GM12878 (cell line): ENCODE results near the gene PLSCR1. TPM values are rescaled to one million over a fixed set of nuclear protein-coding genes. Genes with fewer than 3 reads are reported as not detected.
"Not testable (repeated sequence)": the region's sequence is repeated elsewhere in the genome, so short reads cannot be mapped to it uniquely, and the experiment has no call there.

Experiments
- ATAC-seq: fragments of 200-7000 bp; cut with Tn5 transposase; 3 replicates; pipeline ENCODE4 v1.9.1; 2020; ENCODE audit warnings: mild to moderate bottlenecking, moderate library complexity
- BruUV-seq: library from RNA; stranded (reverse); fragments of 400-500 nt; replicated peaks from 2 replicates; lab custom pipeline; 2021; lab: Mats Ljungman, UMichigan
- CTCF ChIA-PET: fragments of 300-600 bp; sonication (Branson Sonifier 250); formaldehyde crosslinking; extraction: SDS; loops from one replicate; lab custom pipeline; 2021; ENCODE audit warnings: inconsistent platforms; lab: Yijun Ruan, JAX
- POLR2A ChIA-PET: fragments of 350-600 bp; formaldehyde crosslinking; extraction: SDS; loops from one replicate; lab custom pipeline; 2021; ENCODE audit warnings: inconsistent platforms; lab: Charles Lee
- RAD21 ChIA-PET: fragments of 300-600 bp; sonication (Branson Sonifier 250); formaldehyde crosslinking; loops from one replicate; lab custom pipeline; 2023; ENCODE audit warnings: antibody characterized with exemption; ENCODE audit not compliant: unreplicated experiment; lab: Charles Lee
- SMC1A ChIA-PET: fragments of 300-600 bp; sonication (Branson Sonifier 250); formaldehyde crosslinking; loops from one replicate; lab custom pipeline; 2023; ENCODE audit not compliant: unreplicated experiment, uncharacterized antibody; lab: Charles Lee
- DNase-seq: peaks from one replicate; pipeline ENCODE4 v3.0.0-alpha.2; 2011; ENCODE audit warnings: low read depth, low spot score
- FAIRE-seq: peaks from 3 replicates; lab custom pipeline; 2011; peaks lifted over from hg19 to GRCh38; lab: Jason Lieb, UNC
- H2AFZ ChIP-seq: 2 replicates; pipeline ENCODE4 v1.6.0; 2011; ENCODE audit warnings: low read depth, low read length, control low read depth; ENCODE audit not compliant: control insufficient read depth
- H3K27ac ChIP-seq: 2 replicates; pipeline ENCODE4 v1.5.1; 2011; ENCODE audit warnings: control low read depth; ENCODE audit not compliant: control insufficient read depth, insufficient read depth
- H3K27me3 ChIP-seq, 2 experiments: replicated peaks in 1 of 2; 2 replicates each; pipeline versions ENCODE4 v1.6.0 to v1.6.1; 2011; ENCODE audit warnings: low read length in 1 of 2; ENCODE audit not compliant: control insufficient read depth in 2 of 2, insufficient read depth in 2 of 2
- H3K36me3 ChIP-seq, 2 experiments: 2 replicates each; pipeline ENCODE4 v1.5.1; 2011; ENCODE audit warnings: low read length in 1 of 2; ENCODE audit not compliant: control insufficient read depth in 2 of 2, insufficient read depth in 2 of 2
- H3K4me1 ChIP-seq: 2 replicates; pipeline ENCODE4 v1.6.1; 2011; ENCODE audit warnings: mild to moderate bottlenecking, low read length, moderate library complexity, mixed read lengths; ENCODE audit not compliant: control insufficient read depth, insufficient read depth
- H3K4me2 ChIP-seq: 2 replicates; pipeline ENCODE4 v1.6.0; 2011; ENCODE audit warnings: control low read depth; ENCODE audit not compliant: control insufficient read depth, insufficient read depth
- H3K4me3 ChIP-seq: fragments of 200-600 bp; sonication (generic); 2 replicates; pipeline ENCODE4 v1.5.1; 2016
- H3K79me2 ChIP-seq: 2 replicates; pipeline ENCODE4 v1.6.0; 2011; ENCODE audit warnings: low read length; ENCODE audit not compliant: control insufficient read depth, insufficient read depth
- H3K9ac ChIP-seq: 2 replicates; pipeline ENCODE4 v1.8.0; 2011; ENCODE audit warnings: low read length, control low read depth, mixed read lengths; ENCODE audit not compliant: control insufficient read depth, insufficient read depth
- H3K9me3 ChIP-seq: replicated peaks from 3 replicates; pipeline ENCODE4 v1.5.1; 2011; ENCODE audit warnings: mild to moderate bottlenecking, low read length; ENCODE audit not compliant: control insufficient read depth, insufficient read depth
- H4K20me1 ChIP-seq: 2 replicates; pipeline ENCODE4 v1.6.0; 2011; ENCODE audit not compliant: control insufficient read depth, insufficient read depth
- BRCA1 ChIP-seq: IDR thresholded peaks from 2 replicates; pipeline ENCODE4 v1.6.1; 2011; ENCODE audit warnings: low read depth, low read length, improper control_type of control experiment
- NFYB ChIP-seq: IDR thresholded peaks from 2 replicates; pipeline ENCODE4 v1.6.1; 2011; ENCODE audit warnings: low read depth, mild to moderate bottlenecking, low read length, improper control_type of control experiment, moderate library complexity; ENCODE audit not compliant: insufficient read depth
- WGBS: methylation state at CpG from one replicate; pipeline ENCODE4 v1.1.6; 2016; ENCODE audit warnings: low lambda C conversion rate; ENCODE audit not compliant: insufficient replicate concordance, insufficient coverage; ENCODE audit errors: missing lambda C conversion rate; 5-methylcytosine and 5-hydroxymethylcytosine counted together
- in situ Hi-C: fragments of 300-500 bp; cut with MboI; formaldehyde crosslinking; loops from 9 replicates; pipeline ENCODE4 v1.14.3; 2018; ENCODE audit warnings: mixed read lengths
- intact Hi-C: fragments of 100-400 bp; cut with micrococcal nuclease; formaldehyde crosslinking; loops from one replicate; pipeline ENCODE4 v1.14.2; 2022; ENCODE audit not compliant: unreplicated experiment
- polyA plus RNA-seq, 11 experiments: library from polyadenylated mRNA; depleted of rRNA in 4 of 11; unstranded in 6 of 11; stranded (reverse) in 5 of 11; fragments of >200 nt; fragmentation: Nextera tagmentation in 4 of 11; fragmentation: Illumina TruSeq in 1 of 11; extraction: Ambion mirVana in 4 of 11; extraction: Trizol in 1 of 11; gene quantifications; 1 replicate in 1 of 11; 2 replicates in 10 of 11; pipeline versions ENCODE4 v1.2.1 to v1.2.3, GENCODE V29; 2011 to 2016; ENCODE audit warnings: inconsistent platforms in 2 of 11, missing spikeins in 2 of 11, low read depth in 1 of 11
- total RNA-seq, 4 experiments: library from RNA; depleted of rRNA in 3 of 4; stranded (reverse); fragments of >200 nt in 3 of 4; fragmentation: Illumina TruSeq in 1 of 4; extraction: Trizol in 1 of 4; gene quantifications; 2 replicates each; pipeline versions ENCODE4 v1.2.1 to v1.2.3, GENCODE V29; 2013 to 2021

Gene PLSCR1
- total and polyA plus RNA-seq, 10 of the 15 experiments (the other 5 are each of a cell fraction or from before 2014, with no cell fraction given), result 35.4 to 77.8 (median 41.1) TPM

DNA sequence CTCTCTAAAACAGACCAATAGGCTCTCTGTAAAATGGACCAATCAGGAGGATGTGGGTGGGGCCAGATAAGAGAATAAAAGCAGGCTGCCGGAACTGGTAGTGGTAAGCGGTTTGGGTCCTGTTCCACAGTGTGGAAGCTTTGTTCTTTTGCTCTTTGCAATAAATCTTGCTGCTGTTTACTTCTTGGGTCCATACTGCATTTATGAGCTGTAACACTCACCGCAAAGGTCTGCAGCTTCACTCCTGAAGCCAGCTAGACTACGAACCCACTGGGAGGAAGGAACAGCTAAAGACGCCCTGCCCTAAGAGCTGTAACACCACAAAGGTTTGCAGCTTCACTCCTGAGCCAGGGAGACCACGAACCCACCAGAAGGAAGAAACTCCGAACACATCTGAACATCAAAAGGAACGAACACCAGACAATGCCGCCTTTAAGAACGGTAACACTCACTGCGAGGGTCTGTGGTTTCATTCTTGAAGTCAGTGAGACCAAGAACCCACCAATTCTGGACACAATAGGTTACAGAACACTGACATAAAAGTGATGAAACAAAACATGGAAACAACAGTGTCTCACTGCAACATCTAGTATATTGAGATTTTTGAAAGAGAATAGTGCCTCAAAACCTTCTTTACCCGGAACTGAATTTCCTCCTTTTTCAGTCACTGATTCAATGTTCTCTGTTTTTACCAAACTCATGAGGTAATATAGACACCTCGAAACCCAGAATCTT is 46.2 kb downstream of the PLSCR1 start:
- CTCF ChIA-PET, result no interaction called here
- H3K36me3 ChIP-seq, result no peaks in the 10 kb centered on the region
- FAIRE-seq (no peak), ATAC-seq (no peak), DNase-seq (no peak)
- TF ChIP-seq NFYB (peak; percentile 71), BRCA1 (no peak)
- no peaks in the 10 kb centered on the region; the same call in 2 of the 3 replicates for H3K9me3 ChIP-seq
- H2AFZ ChIP-seq, result no peak overlapping the region
- H4K20me1 ChIP-seq, result no peaks in the 10 kb centered on the region
- no peak overlapping the region for H3K4me3 ChIP-seq
- POLR2A ChIA-PET, result no interaction called here
- H3K4me2 ChIP-seq, result no peak overlapping the region
- H3K4me1 ChIP-seq, result peaks cover under 1% of the 10 kb centered on the region; the same call in 1 of the 2 replicates
- intact Hi-C loops, result no loop called here
- SMC1A ChIA-PET, result interaction anchor here (1.5 kb wide), 1 partner anchor 45 kb away, joined by 3 read pairs; no protein-coding TSS in a partner anchor
- no peaks in the 10 kb centered on the region; a peak in 1 of 4 replicates for H3K27me3 ChIP-seq
- no TSS peak for BruUV-seq
- no peak overlapping the region for H3K9ac ChIP-seq
- in situ Hi-C loops, result no loop called here
- no peaks in the 10 kb centered on the region for H3K79me2 ChIP-seq
- 72% methylated on average over 13 of the region's 13 CpGs for WGBS
- H3K27ac ChIP-seq, result no peak overlapping the region
- RAD21 ChIA-PET, result no interaction called here

DNA sequence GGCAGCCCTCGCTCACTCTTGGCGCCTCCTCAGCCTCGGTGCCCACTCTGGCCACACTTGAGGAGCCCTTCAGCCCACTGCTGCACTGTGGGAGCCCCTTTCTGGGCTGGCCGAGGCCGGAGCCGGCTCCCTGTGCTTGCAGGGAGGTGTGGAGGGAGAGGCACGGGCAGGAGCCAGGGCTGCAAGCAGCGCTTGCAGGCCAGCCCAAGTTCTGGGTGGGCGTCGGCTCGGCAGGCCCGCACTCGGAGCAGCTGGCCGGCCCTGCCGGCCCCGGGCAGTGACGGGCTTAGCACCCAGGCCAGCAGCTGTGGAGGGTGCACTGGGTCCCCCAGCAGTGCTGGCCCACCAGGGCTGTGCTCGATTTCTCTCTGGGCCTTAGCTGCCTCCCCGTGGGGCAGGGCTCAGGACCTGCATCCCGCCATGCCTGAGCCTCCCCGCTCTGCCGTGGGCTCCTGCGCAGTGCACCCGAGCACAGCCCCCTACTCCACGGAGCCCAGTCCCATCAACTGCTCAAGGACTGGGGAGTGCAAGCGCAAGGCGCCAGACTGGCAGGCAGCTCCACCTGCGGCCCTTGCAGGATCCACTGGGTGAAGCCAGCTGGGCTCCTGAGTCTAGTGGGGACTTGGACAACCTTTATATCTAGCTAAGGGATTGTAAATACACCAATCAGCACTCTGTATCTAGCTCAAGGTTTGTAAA is 47.1 kb downstream of the PLSCR1 start:
- H4K20me1 ChIP-seq, H3K79me2 ChIP-seq, H3K4me1 ChIP-seq, FAIRE-seq, intact Hi-C loops, ATAC-seq, H3K27ac ChIP-seq, RAD21 ChIA-PET, H3K36me3 ChIP-seq, H3K9me3 ChIP-seq, H3K4me3 ChIP-seq, POLR2A ChIA-PET, BruUV-seq, in situ Hi-C loops, H3K4me2 ChIP-seq, H2AFZ ChIP-seq, H3K27me3 ChIP-seq, CTCF ChIA-PET, H3K9ac ChIP-seq, DNase-seq: not testable (repeated sequence)
- WGBS, result 78% methylated on average over 23 of the region's 28 CpGs
- SMC1A ChIA-PET, result interaction anchor here (1.5 kb wide), 1 partner anchor 46 kb away, joined by 3 read pairs; no protein-coding TSS in a partner anchor
